Uterus (tissue), 2 donors: ENCODE results near the gene DRC3.

ENCODE experiments used
- CTCF ChIP-seq, 4 experiments: fragments of 200-600 bp in 2 of 4; fragments of 450-650 bp in 2 of 4; sonication (generic) in 2 of 4; IDR thresholded peaks; one replicate each; pipeline ENCODE4 v1.5.1; 2016 to 2019; ENCODE audit warnings: antibody characterized with exemption in 4 of 4, mild to moderate bottlenecking in 2 of 4, moderate library complexity in 1 of 4
- POLR2A ChIP-seq, 2 donors: fragments of 450-650 bp; IDR thresholded peaks; one replicate each; pipeline ENCODE4 v1.6.1; 2016; ENCODE audit warnings: antibody characterized with exemption in 2 of 2, mild to moderate bottlenecking in 1 of 2, moderate library complexity in 1 of 2

GRCh38 chr17:17950347-17950746 is 22.3 kb upstream of the DRC3 start:
- TF ChIP-seq CTCF (IDR thresholded peaks at IDR 0.05): no peak
- TF ChIP-seq POLR2A (IDR thresholded peaks at IDR 0.05): no peak
